Caco-2 (cell line): ENCODE data around the gene CDC42BPA. TPM values are rescaled to one million over a fixed set of nuclear protein-coding genes. Genes with fewer than 3 reads are reported as not detected.

Experiments used
- BruUV-seq: library from RNA; stranded (reverse); fragments of 400-500 nt; replicated peaks from 2 replicates; lab custom pipeline; 2021; lab: Mats Ljungman, UMichigan
- CTCF ChIA-PET: fragments of 300-600 bp; sonication (Branson Sonifier 250); formaldehyde crosslinking; loops from one replicate; lab custom pipeline; 2022; ENCODE audit warnings: antibody characterized with exemption; lab: Charles Lee
- POLR2A ChIA-PET: fragments of 300-600 bp; sonication (Branson Sonifier 250); formaldehyde crosslinking; loops from one replicate; lab custom pipeline; 2022; ENCODE audit warnings: antibody characterized with exemption; lab: Charles Lee
- DNase-seq, 2 experiments: peaks; one replicate each; pipeline versions ENCODE4 v3.0.0 to v3.0.0-alpha.2; 2020 to 2022
- H3K27me3 ChIP-seq: replicated peaks from 2 replicates; pipeline ENCODE4 v1.6.0; 2011; ENCODE audit warnings: low read length; ENCODE audit not compliant: control insufficient read depth, insufficient read depth
- H3K36me3 ChIP-seq: 2 replicates; pipeline ENCODE4 v1.5.1; 2011; ENCODE audit warnings: low read length; ENCODE audit not compliant: control insufficient read depth, insufficient read depth
- H3K4me1 ChIP-seq: fragments of 250-450 bp; sonication (Bioruptor Pico); 2 replicates; pipeline ENCODE4 v1.5.1; 2020; ENCODE audit warnings: mild to moderate bottlenecking
- H3K4me3 ChIP-seq: 2 replicates; pipeline ENCODE4 v1.5.1; 2011; ENCODE audit warnings: low read depth, mild to moderate bottlenecking, control low read depth, low read length
- H3K9me3 ChIP-seq: fragments of 250-450 bp; sonication (Bioruptor Pico); 2 replicates; pipeline ENCODE4 v1.5.1; 2020; ENCODE audit warnings: mild to moderate bottlenecking, moderate library complexity
- H3K27ac Mint-ChIP-seq: one replicate; pipeline ENCODE4 v1.8.0; 2022; ENCODE audit warnings: mixed read lengths; ENCODE audit not compliant: unreplicated experiment
- H3K27me3 Mint-ChIP-seq: one replicate; pipeline ENCODE4 v1.8.0; 2022; ENCODE audit warnings: mixed read lengths; ENCODE audit not compliant: insufficient read depth, unreplicated experiment
- H3K36me3 Mint-ChIP-seq: one replicate; pipeline ENCODE4 v1.8.0; 2022; ENCODE audit warnings: mild to moderate bottlenecking, mixed read lengths; ENCODE audit not compliant: insufficient read depth, unreplicated experiment
- H3K4me1 Mint-ChIP-seq: one replicate; pipeline ENCODE4 v1.8.0; 2022; ENCODE audit warnings: low read depth, mixed read lengths; ENCODE audit not compliant: unreplicated experiment
- H3K4me3 Mint-ChIP-seq: one replicate; pipeline ENCODE4 v1.8.0; 2022; ENCODE audit warnings: mild to moderate bottlenecking, moderate library complexity, mixed read lengths; ENCODE audit not compliant: unreplicated experiment
- H3K9me3 Mint-ChIP-seq: one replicate; pipeline ENCODE4 v1.8.0; 2022; ENCODE audit warnings: mixed read lengths; ENCODE audit not compliant: unreplicated experiment
- intact Hi-C: fragments of 100-400 bp; cut with micrococcal nuclease; formaldehyde crosslinking; loops from one replicate; pipeline ENCODE4 v1.10.0; 2022; ENCODE audit not compliant: unreplicated experiment
- total RNA-seq: library from RNA; stranded (reverse); gene quantifications from 2 replicates; pipeline ENCODE4 v1.2.3, GENCODE V29; 2022
- TF ChIP-seq, protein P1 (sequence below), 2 experiments: fragments of 200-600 bp in 1 of 2; IDR thresholded peaks; 1 replicate in 1 of 2; 2 replicates in 1 of 2; pipeline versions ENCODE4 v1.5.1 to v1.8.0; 2011 to 2022; ENCODE audit warnings: antibody characterized with exemption in 1 of 2, control low read depth in 1 of 2, inconsistent platforms in 1 of 2, low read depth in 1 of 2, low read length in 1 of 2, mild to moderate bottlenecking in 1 of 2, moderate library complexity in 1 of 2; ENCODE audit not compliant: insufficient read depth in 1 of 2, severe bottlenecking in 1 of 2, unreplicated experiment in 1 of 2

The CDC42BPA gene
- total RNA-seq, 1 experiment from 2014 or later, result 38.3 TPM

DNA sequence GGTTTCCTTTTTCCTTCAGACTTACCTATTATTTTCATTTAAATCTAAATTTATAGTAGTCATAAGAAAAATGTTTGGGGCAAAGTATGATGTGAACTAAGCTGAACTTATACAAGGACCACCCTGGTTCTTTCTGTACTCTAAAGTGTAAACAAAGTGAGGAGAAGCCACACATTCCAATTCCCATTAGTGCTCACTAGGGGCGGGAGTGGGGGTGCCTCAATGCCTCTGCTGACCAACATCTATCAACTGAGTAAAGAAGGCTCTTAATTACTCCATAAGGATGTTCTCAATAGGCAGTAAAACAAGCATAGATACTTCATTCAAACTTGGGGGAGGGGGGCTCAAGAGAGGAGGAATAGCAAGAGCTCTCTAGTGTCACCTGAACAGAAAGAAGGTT lies 151.7 kb downstream of the CDC42BPA start:
- no peak for DNase-seq
- Histone ChIP-seq H3K9me3 (no peaks in the 10 kb centered on the region), H3K36me3 (no peaks in the 10 kb centered on the region), H3K4me1 (0 out of 2 replicates have a peak, but pooled peaks cover 5% of the 10 kb centered on the region), H3K4me3 (no peak overlapping the region), H3K27me3 (no peaks in the 10 kb centered on the region)
- Mint-ChIP-seq H3K4me1 (peaks cover 17% of the 10 kb centered on the region), H3K27ac (no peak overlapping the region), H3K9me3 (no peaks in the 10 kb centered on the region), H3K4me3 (no peak overlapping the region), H3K36me3 (peaks cover 6% of the 10 kb centered on the region), H3K27me3 (no peaks in the 10 kb centered on the region)
- no TSS peak for BruUV-seq
- ChIA-PET CTCF (no interaction called here), POLR2A (no interaction called here)
- intact Hi-C loops, result loop anchor here (10.0 kb wide), 1 partner anchor 58 kb away; no protein-coding TSS in a partner anchor
- TF ChIP-seq, protein P1, sequence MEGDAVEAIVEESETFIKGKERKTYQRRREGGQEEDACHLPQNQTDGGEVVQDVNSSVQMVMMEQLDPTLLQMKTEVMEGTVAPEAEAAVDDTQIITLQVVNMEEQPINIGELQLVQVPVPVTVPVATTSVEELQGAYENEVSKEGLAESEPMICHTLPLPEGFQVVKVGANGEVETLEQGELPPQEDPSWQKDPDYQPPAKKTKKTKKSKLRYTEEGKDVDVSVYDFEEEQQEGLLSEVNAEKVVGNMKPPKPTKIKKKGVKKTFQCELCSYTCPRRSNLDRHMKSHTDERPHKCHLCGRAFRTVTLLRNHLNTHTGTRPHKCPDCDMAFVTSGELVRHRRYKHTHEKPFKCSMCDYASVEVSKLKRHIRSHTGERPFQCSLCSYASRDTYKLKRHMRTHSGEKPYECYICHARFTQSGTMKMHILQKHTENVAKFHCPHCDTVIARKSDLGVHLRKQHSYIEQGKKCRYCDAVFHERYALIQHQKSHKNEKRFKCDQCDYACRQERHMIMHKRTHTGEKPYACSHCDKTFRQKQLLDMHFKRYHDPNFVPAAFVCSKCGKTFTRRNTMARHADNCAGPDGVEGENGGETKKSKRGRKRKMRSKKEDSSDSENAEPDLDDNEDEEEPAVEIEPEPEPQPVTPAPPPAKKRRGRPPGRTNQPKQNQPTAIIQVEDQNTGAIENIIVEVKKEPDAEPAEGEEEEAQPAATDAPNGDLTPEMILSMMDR (IDR thresholded peaks at IDR 0.05; ENCODE audit: insufficient read depth in 1 of 2, low read depth in 1 of 2, low read length in 1 of 2, severe bottlenecking in 1 of 2, unreplicated experiment in 1 of 2), result no peak

DNA sequence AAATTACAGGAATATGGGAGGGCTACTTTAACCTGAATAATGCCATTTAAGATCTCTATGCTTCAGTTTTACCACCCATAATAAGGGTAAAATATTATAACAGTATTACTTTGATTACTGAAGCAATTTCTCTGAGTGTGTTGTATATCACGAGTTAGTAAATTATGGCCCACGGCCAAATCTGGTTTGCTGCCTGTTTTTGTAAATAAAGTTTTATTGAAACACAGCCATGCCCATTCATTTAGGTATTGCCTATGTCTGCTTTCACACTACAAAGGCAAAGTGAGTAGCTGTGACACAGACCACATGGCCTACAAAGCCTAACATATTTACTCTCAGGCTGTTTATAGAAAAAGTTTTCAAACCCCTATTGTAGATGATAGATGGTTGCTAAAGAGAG lies 156.8 kb downstream of the CDC42BPA start:
- no peak overlapping the region for H3K4me3 Mint-ChIP-seq
- H3K27me3 Mint-ChIP-seq, result no peaks in the 10 kb centered on the region
- DNase-seq, result no peak
- no peaks in the 10 kb centered on the region for H3K9me3 Mint-ChIP-seq
- no TSS peak for BruUV-seq
- CTCF ChIA-PET, result no interaction called here
- peaks cover 19% of the 10 kb centered on the region for H3K36me3 Mint-ChIP-seq
- no peak overlapping the region for H3K27ac Mint-ChIP-seq
- H3K4me1 Mint-ChIP-seq, result peaks cover 5% of the 10 kb centered on the region
- POLR2A ChIA-PET, result no interaction called here
- Histone ChIP-seq H3K27me3 (no peaks in the 10 kb centered on the region), H3K4me3 (no peak overlapping the region), H3K4me1 (no peaks in the 10 kb centered on the region), H3K36me3 (no peaks in the 10 kb centered on the region; the same call in 1 of the 2 replicates), H3K9me3 (no peaks in the 10 kb centered on the region)
- intact Hi-C loops, result loop anchor here (10.0 kb wide), 1 partner anchor 63 kb away; no protein-coding TSS in a partner anchor
- TF ChIP-seq, protein P1 (IDR thresholded peaks at IDR 0.05; ENCODE audit: insufficient read depth in 1 of 2, low read depth in 1 of 2, low read length in 1 of 2, severe bottlenecking in 1 of 2, unreplicated experiment in 1 of 2), result no peak

DNA sequence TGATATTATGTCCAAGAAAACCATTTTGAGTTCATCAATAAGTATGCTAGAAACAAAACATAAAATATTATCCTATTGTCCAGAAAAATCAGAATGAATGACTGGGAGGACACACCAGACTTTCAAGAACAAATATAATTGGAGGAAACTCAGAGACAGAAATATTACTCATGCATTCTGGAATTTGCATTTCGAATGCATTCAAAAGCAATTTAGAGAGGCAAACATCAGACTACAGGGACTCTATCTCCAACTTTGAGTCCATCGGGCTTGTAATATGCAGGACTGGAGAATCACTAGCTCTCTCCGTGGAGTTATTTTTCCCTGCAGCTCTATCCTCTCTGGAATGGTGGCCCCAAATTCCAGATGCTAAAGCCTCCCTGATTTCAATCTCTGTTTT lies 161.8 kb downstream of the CDC42BPA start:
- Mint-ChIP-seq H3K27ac (no peak overlapping the region), H3K4me1 (peaks cover 6% of the 10 kb centered on the region), H3K4me3 (no peak overlapping the region), H3K9me3 (no peaks in the 10 kb centered on the region), H3K36me3 (peaks cover 26% of the 10 kb centered on the region), H3K27me3 (no peaks in the 10 kb centered on the region)
- Histone ChIP-seq H3K4me1 (no peaks in the 10 kb centered on the region), H3K9me3 (no peaks in the 10 kb centered on the region), H3K4me3 (no peak overlapping the region), H3K27me3 (no peaks in the 10 kb centered on the region), H3K36me3 (no peaks in the 10 kb centered on the region; the same call in 1 of the 2 replicates)
- TF ChIP-seq, protein P1 (IDR thresholded peaks at IDR 0.05; ENCODE audit: insufficient read depth in 1 of 2, low read depth in 1 of 2, low read length in 1 of 2, severe bottlenecking in 1 of 2, unreplicated experiment in 1 of 2), result no peak
- no peak for DNase-seq
- no TSS peak for BruUV-seq
- ChIA-PET CTCF (no interaction called here), POLR2A (no interaction called here)
- intact Hi-C loops, result no loop called here
